GM19397 (cell line): ENCODE results near the gene TRIM8.

Experiments
- ATAC-seq: cut with Tn5 transposase; IDR thresholded peaks from one replicate; pipeline ENCODE4 v1.9.1; 2021; ENCODE audit warnings: mild to moderate bottlenecking, moderate library complexity; ENCODE audit not compliant: unreplicated experiment

The TRIM8 gene

GRCh38 chr10:102668326-102669107 is 24.2 kb downstream of the TRIM8 start:
- no peak for ATAC-seq

- ATAC-seq = no peak
Observed at GRCh38 chr10:102669206-102670064, 25.2 kb downstream of the TRIM8 start.

GRCh38 chr10:102670065-102670670 is 25.9 kb downstream of the TRIM8 start:
- ATAC-seq = no peak

- ATAC-seq = no peak
Observed at GRCh38 chr10:102670871-102671434, 26.7 kb downstream of the TRIM8 start.

GRCh38 chr10:102673236-102673818 is 29.0 kb downstream of the TRIM8 start:
- no peak for ATAC-seq

GRCh38 chr10:102673819-102674511 is 29.7 kb downstream of the TRIM8 start:
- no peak for ATAC-seq

- ATAC-seq = no peak
Observed at GRCh38 chr10:102674566-102674965, 30.3 kb downstream of the TRIM8 start.

- ATAC-seq = no peak
Observed at GRCh38 chr10:102675011-102675665, 30.9 kb downstream of the TRIM8 start.

- no peak for ATAC-seq
Observed at GRCh38 chr10:102675666-102676533, 31.6 kb downstream of the TRIM8 start.

GRCh38 chr10:102676534-102677315 is 32.4 kb downstream of the TRIM8 start:
- no peak for ATAC-seq

GRCh38 chr10:102677331-102678067 is 33.2 kb downstream of the TRIM8 start:
- no peak for ATAC-seq

GRCh38 chr10:102678068-102678400 is 33.8 kb downstream of the TRIM8 start:
- ATAC-seq = no peak

GRCh38 chr10:102678842-102679289 is 34.6 kb downstream of the TRIM8 start:
- ATAC-seq = no peak

- no peak for ATAC-seq
Observed at GRCh38 chr10:102679596-102679995, 35.3 kb downstream of the TRIM8 start.

GRCh38 chr10:102681696-102682095 is 37.4 kb downstream of the TRIM8 start:
- ATAC-seq = no peak

- no peak for ATAC-seq
Observed at GRCh38 chr10:102682416-102682815, 38.1 kb downstream of the TRIM8 start.

- ATAC-seq = no peak
Observed at GRCh38 chr10:102682981-102683380, 38.7 kb downstream of the TRIM8 start.
